ENCODE data around the gene IDH1.
"Not testable (repeated sequence)": the region's sequence is repeated elsewhere in the genome, so short reads cannot be mapped to it uniquely, and the experiment has no call there.

IDH1 gene

DNA sequence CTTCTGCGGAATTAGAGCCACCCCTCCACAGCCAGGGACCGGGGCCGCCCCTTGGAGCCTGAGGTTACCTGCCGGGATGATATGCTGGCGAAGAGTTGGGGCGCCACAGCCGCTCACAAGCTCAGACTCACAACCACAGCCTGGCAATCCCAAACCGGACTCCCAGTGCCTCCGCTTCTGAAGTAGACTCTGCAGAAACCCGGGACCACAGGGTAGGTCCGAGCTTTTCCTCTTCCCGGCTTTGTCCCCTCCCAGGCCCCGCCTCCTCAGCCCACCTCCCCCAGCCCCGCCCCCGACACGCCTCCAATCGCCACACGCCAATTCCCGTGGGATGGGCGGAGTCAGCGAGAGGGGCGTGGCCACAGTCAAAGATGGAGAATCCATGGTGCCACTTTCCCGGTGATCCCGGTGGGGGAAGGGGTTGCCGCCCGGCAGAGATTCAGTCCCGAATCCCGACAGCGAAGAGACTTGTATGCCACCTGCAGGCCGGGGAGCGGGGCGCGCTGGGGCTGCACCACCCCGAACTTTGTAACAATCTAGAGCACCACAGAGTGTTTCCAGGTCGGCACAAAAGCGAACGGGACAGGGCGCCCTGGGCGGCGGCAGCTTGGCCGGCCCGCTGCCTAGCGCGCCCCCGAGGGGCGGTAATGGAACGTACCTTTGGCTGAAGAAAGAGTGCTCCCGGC lies at the start of gene IDH1:
TSS of gene IDH1 (minus strand) at position 201 of the 686 bp plus-strand sequence. CDS start 3,520 bp downstream, outside the sequence.
- peak; percentile 85 to 93 (median 87) for DNase-seq

DNA sequence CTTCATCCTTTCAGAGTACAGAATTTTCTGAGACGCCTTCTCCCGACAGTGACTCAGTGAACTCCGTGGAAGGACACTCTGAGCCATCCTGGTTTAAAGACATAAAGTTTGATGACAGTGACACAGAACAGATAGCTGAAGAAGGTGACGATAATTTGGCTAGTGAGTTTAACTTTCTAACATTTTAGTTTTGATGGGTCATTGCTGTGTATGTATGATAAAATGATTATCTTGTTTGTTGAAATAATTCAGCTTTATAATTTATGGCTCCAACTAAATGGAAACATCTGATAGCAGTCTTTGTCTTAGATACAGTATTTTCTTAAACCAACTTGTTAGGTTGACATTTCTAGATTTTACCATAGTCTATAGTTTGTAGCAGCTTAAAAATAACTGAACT lies 49.3 kb upstream of the IDH1 start:
- no peak for DNase-seq

DNA sequence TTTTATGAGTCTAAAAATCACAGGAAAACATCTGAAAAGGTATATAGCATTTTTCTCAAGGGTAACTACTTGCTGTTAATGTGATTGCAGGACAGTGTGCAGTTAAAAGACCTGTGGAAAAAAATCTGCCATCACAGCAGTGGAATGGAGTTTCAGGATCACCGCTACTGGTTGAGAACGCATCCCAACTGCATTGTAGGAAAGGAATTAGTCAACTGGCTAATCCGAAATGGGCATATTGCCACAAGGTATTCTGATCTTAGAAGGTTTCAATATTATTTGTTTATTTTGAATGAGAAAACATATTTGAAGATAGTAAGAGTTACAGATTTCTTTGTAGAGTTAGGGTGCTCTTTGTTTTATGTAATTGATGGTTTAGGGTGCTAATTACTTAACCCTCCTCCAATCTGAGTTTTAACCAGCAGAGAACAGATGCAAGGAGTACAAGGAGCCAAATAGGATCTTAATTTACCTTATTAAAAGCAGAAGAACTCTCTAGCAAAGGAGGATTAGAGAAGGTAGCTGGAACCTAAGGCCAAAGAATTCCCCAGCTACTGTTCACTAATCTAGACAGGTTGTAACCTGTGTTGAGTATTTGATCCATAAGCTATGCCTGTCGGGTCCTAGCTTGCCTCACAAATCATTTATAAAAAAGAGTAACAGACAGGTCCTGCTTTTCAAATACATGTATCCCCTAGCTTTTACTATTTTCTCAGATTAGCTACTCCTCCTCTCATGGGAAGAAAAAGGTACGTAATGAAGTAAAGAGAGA lies 46.2 kb upstream of the IDH1 start:
- no peak for DNase-seq

DNA sequence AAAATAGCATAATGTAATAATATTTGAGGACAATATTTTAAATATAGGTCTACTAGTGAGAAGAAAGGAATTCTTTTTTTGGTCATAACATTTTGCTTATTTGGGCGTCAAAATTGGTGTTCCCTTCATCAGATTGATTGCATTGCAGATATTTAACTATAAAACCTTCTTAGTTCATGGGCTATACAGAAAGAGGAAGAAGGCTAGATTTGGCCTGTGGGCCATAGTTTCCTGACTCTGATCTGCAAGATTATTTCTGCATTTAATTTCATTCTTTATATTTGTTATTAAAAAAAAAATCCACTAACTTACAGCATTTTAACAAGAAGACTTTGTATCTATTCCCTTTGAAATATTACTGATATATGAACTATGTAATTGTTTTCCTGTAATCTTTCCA lies 43.1 kb upstream of the IDH1 start:
- no peak for DNase-seq

DNA sequence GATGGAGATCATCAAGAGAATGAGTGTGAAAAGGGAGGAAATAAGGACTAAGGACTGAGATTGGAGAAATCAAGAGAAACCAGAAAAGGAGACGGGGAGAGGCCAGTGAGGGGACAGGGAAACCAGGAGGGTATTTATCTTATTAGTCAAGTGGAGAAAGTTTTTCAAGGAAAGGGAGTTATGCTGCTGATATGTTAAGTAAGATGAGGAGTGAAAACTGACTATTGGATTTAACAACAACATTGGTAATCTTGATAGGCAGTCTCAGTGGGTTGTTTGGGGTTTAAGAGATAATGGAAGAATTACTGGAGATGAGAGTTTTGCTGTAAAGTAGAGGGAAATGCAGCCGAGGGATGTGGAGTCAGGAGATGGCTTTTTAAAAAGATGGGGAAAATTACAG lies 41.7 kb upstream of the IDH1 start:
- DNase-seq, result no peak

DNA sequence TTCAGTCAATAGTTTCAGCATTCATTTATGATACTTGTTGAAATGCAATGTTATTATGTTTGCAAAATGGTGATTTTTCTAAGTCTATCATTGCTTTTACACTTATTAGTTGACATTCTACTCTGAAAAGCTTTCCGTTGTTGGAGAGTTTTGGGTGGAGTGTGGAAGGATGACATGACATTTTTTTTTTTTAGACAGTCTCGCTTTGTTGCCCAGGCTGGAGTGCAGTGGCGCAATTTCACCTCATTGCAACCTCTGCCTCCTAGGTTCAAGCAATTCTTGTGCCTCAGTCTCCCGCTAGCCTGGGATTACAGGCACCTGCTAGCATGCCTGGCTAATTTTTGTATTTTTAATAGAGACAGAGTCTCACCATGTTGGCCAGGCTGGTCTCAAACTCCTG lies 41.0 kb upstream of the IDH1 start:
- no peak for DNase-seq

DNA sequence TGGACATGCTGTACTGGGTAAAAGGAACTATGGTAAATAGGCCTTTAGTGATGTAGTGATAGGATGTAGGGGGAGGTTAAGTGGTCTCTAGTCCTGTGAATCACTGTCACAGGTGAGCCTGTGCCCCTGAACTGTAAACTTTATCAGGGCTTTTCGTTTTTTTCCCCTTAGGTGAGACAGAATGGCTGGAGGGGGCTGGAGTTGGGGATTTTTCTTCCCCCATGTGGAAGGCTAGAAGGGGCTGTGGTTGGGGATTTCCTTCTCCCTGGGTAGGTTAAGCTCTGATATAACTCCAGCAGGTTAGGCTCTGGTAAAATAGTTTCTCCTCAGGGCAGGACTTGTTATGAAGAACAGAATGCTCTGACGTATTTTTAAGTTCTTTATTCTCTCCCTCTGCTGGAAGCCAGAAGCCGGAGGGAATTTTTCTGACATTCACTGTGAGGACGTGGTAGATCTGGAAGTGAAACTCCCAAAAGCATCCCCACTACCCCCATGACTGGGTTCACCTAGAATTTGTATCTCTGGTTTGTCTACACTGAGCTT lies 39.7 kb upstream of the IDH1 start:
- DNase-seq, result no peak

DNA sequence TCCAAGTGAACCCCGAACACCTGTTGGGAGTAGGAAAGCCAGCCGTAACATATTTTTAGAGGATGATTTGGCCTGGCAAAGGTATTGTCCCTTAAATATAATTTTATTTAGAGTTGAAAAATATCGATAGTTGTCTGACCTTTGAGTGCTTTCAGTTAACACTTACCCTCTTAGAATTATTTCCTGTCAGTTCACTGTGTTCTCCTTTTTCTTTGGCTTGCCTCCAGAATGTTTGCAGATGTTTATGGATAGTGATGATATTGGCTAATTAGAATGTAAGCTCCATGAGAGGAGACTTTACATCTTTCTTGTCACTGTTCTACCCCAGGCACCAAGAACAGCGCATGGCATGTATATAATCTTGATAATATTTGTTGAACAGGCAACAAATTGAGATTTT lies 31.0 kb upstream of the IDH1 start:
- no peak for DNase-seq

DNA sequence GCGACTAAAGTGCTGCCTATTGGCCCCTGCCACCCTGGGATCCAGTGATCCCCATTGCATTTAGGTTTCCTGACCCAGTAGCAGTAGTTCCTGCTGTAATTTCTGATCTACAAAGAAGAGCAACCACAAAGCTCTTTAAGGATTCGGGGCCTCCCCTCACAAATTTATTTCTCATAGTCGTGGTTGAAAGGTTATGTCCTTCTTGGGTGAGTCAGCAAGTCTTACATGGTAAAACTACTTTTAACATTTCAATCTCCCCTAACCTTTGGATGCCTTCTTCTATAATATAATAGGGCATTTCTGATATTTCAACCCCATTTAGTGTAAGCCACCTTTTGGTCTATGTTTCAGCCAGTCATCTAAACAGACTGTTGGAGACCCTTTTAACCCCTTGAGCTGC lies 26.1 kb upstream of the IDH1 start:
- no peak for DNase-seq

DNA sequence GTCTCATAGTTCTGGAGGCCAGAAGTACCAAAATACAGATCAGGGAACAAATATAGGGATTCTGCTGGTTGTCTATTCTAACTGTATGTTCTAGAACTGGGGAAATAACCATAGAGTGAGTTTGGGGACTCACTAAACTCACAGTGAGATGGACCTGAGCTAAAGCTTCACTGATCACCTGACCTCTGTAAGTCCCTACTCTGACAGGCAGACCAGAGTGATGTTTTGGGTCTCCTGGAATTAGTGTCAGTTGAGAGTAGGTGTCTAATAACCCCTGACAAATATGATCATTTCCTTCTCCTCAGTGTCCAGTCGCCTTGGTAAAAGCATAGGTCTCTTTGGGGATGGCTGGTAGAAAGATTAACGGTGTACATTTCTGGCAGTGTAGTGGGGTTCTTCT lies 25.4 kb upstream of the IDH1 start:
- no peak for DNase-seq

DNA sequence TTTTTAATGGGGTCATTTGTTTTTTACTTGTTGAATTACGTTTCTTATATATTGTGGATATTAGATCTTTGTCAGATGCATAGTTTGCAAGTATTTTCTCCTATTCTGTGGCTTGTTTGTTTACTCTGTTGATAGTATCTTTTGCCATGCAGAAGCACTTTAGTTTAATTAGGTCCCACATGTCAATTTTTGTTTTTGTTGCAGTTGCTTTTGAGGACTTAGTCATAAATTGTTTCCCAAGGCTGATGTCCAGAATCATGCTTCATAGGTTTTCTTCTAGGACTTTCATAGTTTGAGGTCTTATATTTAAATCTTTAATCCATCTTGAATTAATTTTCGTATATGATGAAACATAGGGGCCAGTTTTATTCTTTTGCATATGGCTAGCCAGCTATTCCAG lies 24.4 kb upstream of the IDH1 start:
- no peak for DNase-seq

DNA sequence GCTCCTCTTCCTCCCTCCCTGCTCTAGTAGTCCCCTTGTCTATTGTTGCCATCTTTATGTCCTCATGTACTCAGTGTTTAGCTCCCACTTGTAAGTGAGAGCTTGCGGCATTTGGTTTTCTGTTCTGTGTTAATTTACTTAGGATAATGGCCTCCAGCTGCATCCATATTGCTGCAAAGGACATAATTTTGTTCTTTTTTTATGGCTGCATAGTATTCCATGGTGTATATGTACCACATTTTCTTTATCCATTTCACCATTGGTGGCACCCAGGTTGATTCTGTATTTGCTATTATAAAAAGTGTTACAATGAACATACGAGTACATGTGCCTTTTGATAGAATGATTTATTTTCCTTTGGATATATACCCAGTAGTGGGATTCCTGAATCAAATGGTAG lies 23.7 kb upstream of the IDH1 start:
- DNase-seq, result no peak

DNA sequence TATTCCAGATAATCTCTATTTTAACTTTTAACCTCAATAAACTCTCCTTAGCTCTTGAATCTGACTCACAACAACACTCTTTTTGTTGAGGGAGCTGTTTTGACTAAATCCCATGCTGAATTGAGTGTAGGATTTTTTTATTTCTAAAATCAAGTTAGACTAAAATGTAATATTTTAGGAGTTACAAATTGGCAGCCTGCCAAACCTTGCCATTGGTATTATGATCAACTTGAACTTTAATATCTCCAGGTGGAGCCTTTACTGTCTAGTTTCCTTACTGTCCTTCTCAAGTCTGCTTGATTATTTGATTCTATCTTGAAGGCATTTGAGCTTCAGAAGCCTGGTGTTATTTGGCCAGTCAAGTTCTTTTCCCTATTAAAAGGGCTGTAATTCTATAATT lies 19.9 kb upstream of the IDH1 start:
- DNase-seq, result no peak

DNA sequence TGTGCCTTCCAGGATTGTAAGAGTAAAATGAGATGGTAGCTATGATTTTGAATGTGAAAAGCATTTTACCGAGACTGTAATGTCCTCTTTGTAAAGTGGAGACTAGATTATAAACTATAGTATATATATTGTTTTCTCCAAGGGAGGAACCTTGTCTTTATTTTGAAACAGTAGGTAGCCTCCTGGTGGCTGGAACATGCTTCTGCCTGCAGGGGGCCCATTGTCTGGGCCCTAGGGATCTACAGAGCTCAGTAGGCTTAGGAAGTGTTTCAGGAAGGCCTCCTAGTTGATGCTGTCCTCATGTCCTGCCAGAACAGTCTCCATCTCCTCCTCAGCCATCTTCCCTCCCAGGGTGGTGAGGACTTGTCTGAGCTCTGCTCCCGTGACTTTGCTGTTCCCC lies 14.2 kb upstream of the IDH1 start:
- no peak for DNase-seq

DNA sequence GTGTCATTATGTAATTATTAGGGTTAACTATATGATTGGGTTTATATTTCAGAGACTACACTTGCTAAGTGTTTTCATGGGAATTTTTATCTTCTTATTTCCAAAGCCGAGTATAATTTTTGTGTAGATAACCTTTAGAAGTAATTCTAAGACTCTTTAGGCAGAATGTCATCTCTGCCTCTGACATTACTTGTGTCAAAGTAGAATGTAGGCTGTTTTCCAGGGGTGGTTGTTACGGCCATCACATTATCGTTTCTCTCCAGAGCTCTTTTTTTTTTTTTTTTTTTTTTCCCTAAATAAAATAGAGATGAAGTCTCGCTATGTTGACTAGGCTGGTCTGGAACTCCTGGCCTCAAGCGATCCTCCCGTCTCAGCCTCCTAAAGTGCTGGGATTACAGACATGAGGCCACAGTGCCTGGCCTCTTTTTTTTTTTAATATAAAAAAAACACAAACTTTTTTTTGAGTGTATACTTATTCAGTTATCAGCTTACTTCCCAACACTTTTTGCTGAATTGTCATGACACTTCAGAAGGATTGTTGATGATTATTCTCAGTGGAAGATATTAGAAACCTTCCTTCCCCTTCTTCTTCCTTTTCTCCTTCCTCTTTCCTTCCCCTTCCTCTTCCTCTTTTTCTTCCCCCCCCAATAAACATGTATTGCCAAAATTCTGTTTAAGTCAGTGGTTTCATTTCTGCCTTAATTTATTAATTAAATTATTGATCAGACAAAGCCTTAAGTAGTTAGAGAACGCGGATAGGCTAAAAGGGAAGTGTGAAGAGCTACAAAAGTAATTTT lies 13.5 kb upstream of the IDH1 start:
- no peak for DNase-seq

DNA sequence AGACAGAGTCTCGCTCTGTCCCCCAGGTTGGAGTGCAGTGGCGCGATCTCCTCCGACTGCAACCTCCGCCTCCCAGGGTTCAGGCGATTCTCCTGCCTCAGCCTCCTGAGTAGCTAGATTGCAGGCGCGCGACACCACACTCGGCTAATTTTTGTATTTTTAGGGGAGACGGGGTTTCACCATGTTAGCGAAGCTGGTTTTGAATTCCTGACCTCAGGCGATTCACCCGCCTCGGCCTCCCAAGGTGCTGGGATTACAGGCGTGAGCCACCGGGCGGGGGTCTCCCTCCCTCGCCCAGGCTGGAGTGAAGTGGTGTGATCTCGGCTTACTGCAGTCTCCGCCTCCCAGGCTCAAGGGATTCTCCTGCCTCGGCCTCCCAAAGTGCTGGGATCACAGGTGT lies 12.7 kb upstream of the IDH1 start:
- DNase-seq, result not testable (repeated sequence)

DNA sequence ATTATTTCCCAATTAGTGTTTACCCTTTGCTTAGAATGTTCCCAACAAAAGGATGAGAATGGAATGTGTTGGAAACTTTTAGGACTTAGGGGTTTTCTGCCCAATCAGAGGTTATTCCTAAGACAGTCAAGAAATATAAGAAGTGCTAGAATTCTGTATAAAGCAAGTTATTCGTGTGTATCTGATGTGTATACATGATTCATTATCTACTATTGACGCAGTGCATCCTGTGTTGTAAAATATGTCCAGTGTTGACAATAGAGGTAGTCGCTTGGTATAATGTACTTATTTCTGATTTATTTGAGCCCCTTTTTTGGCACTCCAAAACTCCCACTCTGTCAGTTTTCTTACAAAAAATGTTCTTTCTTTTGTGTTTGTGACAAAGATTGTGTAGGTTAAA lies 12.1 kb upstream of the IDH1 start:
- DNase-seq, result no peak

DNA sequence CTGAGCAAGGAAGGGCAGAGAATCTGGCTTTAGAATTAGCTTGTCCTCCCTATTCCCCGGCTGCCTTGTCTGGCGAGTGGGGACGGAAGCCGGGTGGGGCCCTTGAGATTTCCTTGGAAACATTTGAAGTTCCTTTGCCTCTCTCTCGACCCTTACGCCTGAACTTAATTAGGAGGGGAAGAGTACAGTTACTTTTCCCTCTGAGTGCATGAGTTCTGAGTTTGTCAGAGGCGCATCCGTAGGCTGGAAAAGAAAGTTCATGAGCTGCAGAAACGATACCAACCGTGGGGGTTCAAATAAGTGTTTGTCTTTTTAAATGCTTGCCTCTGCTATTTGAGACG lies 11.7 kb upstream of the IDH1 start:
- no peak for DNase-seq

DNA sequence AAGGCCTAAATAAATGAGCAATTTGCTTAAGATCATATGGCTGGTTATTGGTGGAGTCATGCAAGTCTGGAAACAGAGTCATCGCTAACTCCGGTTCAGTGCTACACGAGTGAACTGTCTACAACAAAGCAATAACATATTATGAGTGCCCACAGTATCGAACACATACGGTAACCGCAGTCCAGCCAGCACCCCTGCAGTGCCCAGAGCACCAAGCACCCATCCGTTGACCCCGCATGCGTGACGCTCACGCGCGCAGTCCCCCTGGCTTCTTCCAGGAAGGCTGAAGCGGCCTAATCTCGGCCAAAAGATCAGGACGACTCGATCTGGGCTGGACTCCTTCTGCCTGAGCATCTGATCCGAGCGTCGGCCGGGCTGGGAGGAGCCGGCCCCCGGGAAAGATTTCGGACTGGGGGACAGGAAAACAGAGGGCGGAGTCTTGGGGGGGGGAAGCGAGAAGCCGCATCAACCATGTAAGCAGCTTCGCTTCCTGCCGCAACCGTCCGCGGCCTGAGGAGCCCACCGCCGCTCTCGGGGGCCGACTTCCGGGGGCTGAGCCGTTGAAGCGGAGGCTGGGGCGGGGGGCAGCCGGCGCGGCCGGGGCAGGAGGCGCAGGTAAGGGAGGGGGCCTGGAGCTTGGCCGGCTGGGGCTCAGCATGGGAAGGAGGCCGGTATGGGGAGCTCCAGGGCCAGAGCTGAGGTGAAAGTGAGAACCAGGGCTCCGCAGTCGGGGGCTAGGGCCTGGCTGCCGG lies 11.1 kb upstream of the IDH1 start, which contains the start of gene PIKFYVE:
TSS of gene PIKFYVE (plus strand) at position 455 of the 752 bp plus-strand sequence. CDS start 5,265 bp downstream, outside the sequence.
- peak; percentile 43 to 74 (median 56) for DNase-seq

DNA sequence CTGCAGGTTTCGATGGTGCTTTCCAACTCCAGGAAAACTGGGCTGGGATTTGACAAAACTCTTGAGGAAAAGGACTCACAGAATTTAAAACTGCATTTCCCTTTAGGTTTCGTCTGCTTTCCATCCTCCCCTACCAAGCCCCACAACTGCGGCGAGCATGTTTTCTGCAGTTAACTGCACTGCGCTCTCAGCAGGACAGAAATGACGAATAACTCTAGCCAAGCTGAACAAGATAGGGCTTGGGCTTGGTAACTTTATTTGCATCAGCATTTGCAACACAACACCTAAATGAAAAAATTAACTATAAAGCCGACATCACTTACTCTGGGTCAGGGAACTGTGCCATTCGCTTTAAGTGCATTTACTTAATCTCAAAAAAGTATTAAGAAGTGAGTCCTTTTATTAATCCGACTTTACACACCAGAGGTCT lies 10.5 kb upstream of the IDH1 start:
- peak in 1 of 4 experiments; percentile 34 for DNase-seq

DNA sequence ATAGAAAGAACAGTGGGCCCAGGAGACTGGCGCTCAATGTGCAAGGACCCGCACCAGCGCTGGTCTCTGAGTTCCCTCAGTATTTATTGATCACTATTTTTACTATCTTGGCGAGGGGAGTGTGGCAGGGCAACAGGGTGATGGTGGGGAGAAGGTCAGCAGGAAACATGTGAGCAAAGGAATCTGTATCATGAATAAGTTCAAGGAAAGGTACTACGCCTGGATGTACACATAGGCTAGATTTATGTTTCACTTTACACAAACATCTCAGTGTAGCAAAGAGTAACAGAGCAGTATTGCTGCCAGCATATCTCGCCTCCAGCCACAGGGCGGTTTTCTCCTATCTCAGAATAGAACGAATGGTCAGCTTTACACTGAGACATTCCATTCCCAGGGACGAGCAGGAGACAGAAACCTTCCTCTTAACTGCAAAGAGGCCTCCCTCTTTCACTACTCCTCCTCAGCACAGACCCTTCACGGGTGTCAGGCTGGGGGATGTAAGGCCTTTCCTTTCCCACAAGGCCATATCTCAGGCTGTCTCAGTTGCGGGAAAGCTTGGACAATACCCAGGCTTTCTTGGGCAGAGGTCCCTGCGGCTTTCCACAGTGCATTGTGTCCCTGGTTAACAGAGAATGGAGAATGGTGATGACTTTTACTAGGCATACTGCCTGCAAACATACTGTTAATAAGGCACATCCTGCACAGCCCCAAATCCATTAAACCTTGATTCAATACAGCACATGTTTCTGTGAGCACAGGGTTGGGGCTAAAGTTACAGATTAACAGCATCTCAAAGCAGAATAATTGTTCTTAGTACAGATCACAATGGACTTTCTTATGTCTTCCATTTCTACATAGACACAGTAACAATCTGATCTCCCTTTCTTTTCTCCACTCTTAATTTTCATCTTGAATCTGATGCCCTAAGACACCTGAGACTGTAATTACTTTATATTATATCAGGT lies 2.3 kb upstream of the IDH1 start:
- DNase-seq, result not testable (repeated sequence)

Measured in activated naive CD4-positive, alpha-beta T cell (primary cell).